OCI-LY3 (cell line): ENCODE results near the gene SCN8A.

Experiments
- H2AFZ ChIP-seq: fragments of 200-600, 300-600 bp; shearing (Covaris generic); 2 replicates; pipeline ENCODE4 v1.6.0; 2014; ENCODE audit warnings: antibody characterized with exemption, low read depth, low read length
- H3K27ac ChIP-seq: fragments of 200-600, 300-600 bp; sonication (generic); 2 replicates; pipeline ENCODE4 v1.5.1; 2014; ENCODE audit warnings: mild to moderate bottlenecking, low read length, moderate library complexity, mixed read lengths
- H3K27me3 ChIP-seq: fragments of 200-600, 300-600 bp; sonication (generic); 2 replicates; pipeline ENCODE4 v1.6.1; 2014; ENCODE audit warnings: low read depth, low read length, mixed read lengths
- H3K36me3 ChIP-seq: fragments of 200-600, 300-600 bp; sonication (generic); replicated peaks from 2 replicates; pipeline ENCODE3; 2014; ENCODE audit warnings: low read depth, low read length, mixed read lengths
- H3K4me1 ChIP-seq: fragments of 300-600, 200-600 bp; sonication (generic); 2 replicates; pipeline ENCODE4 v1.6.1; 2014; ENCODE audit warnings: low read length, mixed read lengths
- H3K4me2 ChIP-seq: fragments of 200-600, 300-600 bp; sonication (generic); 2 replicates; pipeline ENCODE4 v1.6.1; 2014; ENCODE audit warnings: low read length, mixed read lengths
- H3K4me3 ChIP-seq: fragments of 300-600, 200-600 bp; sonication (generic); 2 replicates; pipeline ENCODE4 v1.5.1; 2014; ENCODE audit warnings: antibody characterized with exemption, mild to moderate bottlenecking, low read length, moderate library complexity
- H3K79me2 ChIP-seq: fragments of 300-600, 200-600 bp; shearing (Covaris generic); 2 replicates; pipeline ENCODE4 v1.6.1; 2014; ENCODE audit warnings: mild to moderate bottlenecking, low read length, mixed read lengths
- H3K9ac ChIP-seq: fragments of 300-600, 200-600 bp; shearing (Covaris generic); 2 replicates; pipeline ENCODE4 v1.6.0; 2014; ENCODE audit warnings: mild to moderate bottlenecking, low read length, moderate library complexity
- H3K9me3 ChIP-seq: fragments of 200-600, 300-600 bp; shearing (Covaris generic); 2 replicates; pipeline ENCODE4 v1.6.1; 2014; ENCODE audit warnings: low read length, mixed read lengths; ENCODE audit not compliant: insufficient read depth
- H4K20me1 ChIP-seq: fragments of 200-600, 300-600 bp; sonication (generic); 2 replicates; pipeline ENCODE4 v1.6.1; 2016; ENCODE audit warnings: low read length, mixed read lengths; ENCODE audit not compliant: insufficient read depth
- CTCF ChIP-seq: fragments of 200-600, 300-600 bp; sonication (generic); IDR thresholded peaks from 2 replicates; pipeline ENCODE4 v1.5.1; 2014; ENCODE audit warnings: antibody characterized with exemption, low read length, low read depth
- EZH2phosphoT487 ChIP-seq: fragments of 200-600 bp; shearing (Covaris generic); IDR thresholded peaks from 2 replicates; pipeline ENCODE4 v1.6.1; 2018; ENCODE audit warnings: antibody characterized with exemption, mixed run types, low read depth

The SCN8A gene

GRCh38 chr12:51744235-51744634, 153.2 kb downstream of the SCN8A start:
- Histone ChIP-seq H3K79me2 (no peaks in the 10 kb centered on the region), H3K4me1 (no peaks in the 10 kb centered on the region), H3K27ac (no peak overlapping the region), H3K4me2 (no peak overlapping the region), H2AFZ (no peak overlapping the region), H3K4me3 (no peak overlapping the region), H3K36me3 (no peaks in the 10 kb centered on the region), H3K27me3 (no peaks in the 10 kb centered on the region), H3K9ac (no peak overlapping the region), H3K9me3 (no peaks in the 10 kb centered on the region), H4K20me1 (no peaks in the 10 kb centered on the region)
- TF ChIP-seq EZH2phosphoT487 (no peak), CTCF (no peak)

- Histone ChIP-seq H3K27ac (no peak overlapping the region), H3K27me3 (no peaks in the 10 kb centered on the region), H3K9me3 (no peaks in the 10 kb centered on the region), H3K79me2 (no peaks in the 10 kb centered on the region), H3K4me2 (no peak overlapping the region), H4K20me1 (no peaks in the 10 kb centered on the region), H3K4me1 (no peaks in the 10 kb centered on the region), H3K9ac (no peak overlapping the region), H3K4me3 (no peak overlapping the region), H2AFZ (no peak overlapping the region), H3K36me3 (no peaks in the 10 kb centered on the region)
- TF ChIP-seq CTCF (no peak), EZH2phosphoT487 (no peak)
Observed at GRCh38 chr12:51744957-51745356, 153.9 kb downstream of the SCN8A start.

- no peaks in the 10 kb centered on the region for H3K79me2 ChIP-seq
- no peaks in the 10 kb centered on the region for H4K20me1 ChIP-seq
- H3K36me3 ChIP-seq = no peaks in the 10 kb centered on the region
- H3K4me3 ChIP-seq = no peak overlapping the region
- no peak overlapping the region for H2AFZ ChIP-seq
- TF ChIP-seq CTCF (no peak), EZH2phosphoT487 (no peak)
- no peak overlapping the region for H3K27ac ChIP-seq
- no peak overlapping the region for H3K9ac ChIP-seq
- no peak overlapping the region for H3K4me2 ChIP-seq
- H3K4me1 ChIP-seq = no peaks in the 10 kb centered on the region
- no peaks in the 10 kb centered on the region for H3K27me3 ChIP-seq
- H3K9me3 ChIP-seq = no peaks in the 10 kb centered on the region
Observed at GRCh38 chr12:51746416-51746815, 155.4 kb downstream of the SCN8A start.

GRCh38 chr12:51748235-51748634, 157.2 kb downstream of the SCN8A start:
- no peak for TF ChIP-seq CTCF
- TF ChIP-seq EZH2phosphoT487 = no peak
- H2AFZ ChIP-seq = no peak overlapping the region
- no peaks in the 10 kb centered on the region for H4K20me1 ChIP-seq
- H3K9me3 ChIP-seq = no peaks in the 10 kb centered on the region
- no peaks in the 10 kb centered on the region for H3K79me2 ChIP-seq
- no peaks in the 10 kb centered on the region for H3K27me3 ChIP-seq
- H3K4me2 ChIP-seq = no peak overlapping the region
- no peak overlapping the region for H3K9ac ChIP-seq
- no peaks in the 10 kb centered on the region for H3K4me1 ChIP-seq
- H3K27ac ChIP-seq = no peak overlapping the region
- no peak overlapping the region for H3K4me3 ChIP-seq
- H3K36me3 ChIP-seq = no peaks in the 10 kb centered on the region
